CD14-positive monocyte (primary cell): ENCODE measurements around the gene CDK11B. TPM values are rescaled to one million over a fixed set of nuclear protein-coding genes. Genes with fewer than 3 reads are reported as not detected.

ENCODE experiments used
- DNase-seq, 3 donors: peaks; one replicate each; pipeline ENCODE4 v3.0.0-alpha.2; 2011 to 2022
- H2AFZ ChIP-seq: 2 replicates; pipeline ENCODE4 v1.6.0; 2012; ENCODE audit warnings: mild to moderate bottlenecking, low read depth, low read length, inconsistent platforms; ENCODE audit not compliant: insufficient read depth, poor library complexity, severe bottlenecking
- H3K27ac ChIP-seq, 2 donors: 1 replicate in 1 of 2; 2 replicates in 1 of 2; pipeline ENCODE4 v1.5.1; 2012 to 2013; ENCODE audit warnings: low read length in 2 of 2, control low read depth in 1 of 2, inconsistent platforms in 1 of 2, low read depth in 1 of 2, mild to moderate bottlenecking in 1 of 2
- H3K27me3 ChIP-seq, 2 donors: one replicate each; pipeline versions ENCODE4 v1.6.0 to v1.6.1; 2011 to 2013; ENCODE audit warnings: low read length in 2 of 2; ENCODE audit not compliant: control insufficient read depth in 2 of 2, insufficient read depth in 2 of 2
- H3K36me3 ChIP-seq, 2 donors: replicated peaks in 1 of 2; 1 replicate in 1 of 2; 2 replicates in 1 of 2; pipeline versions ENCODE4 v1.5.1 to v1.6.1; 2012 to 2013; ENCODE audit warnings: low read length in 2 of 2, control low read depth in 1 of 2, inconsistent platforms in 1 of 2, mild to moderate bottlenecking in 1 of 2; ENCODE audit not compliant: insufficient read depth in 2 of 2, control insufficient read depth in 1 of 2
- H3K4me1 ChIP-seq, 2 donors: 1 replicate in 1 of 2; 2 replicates in 1 of 2; pipeline versions ENCODE4 v1.5.1 to v1.6.1; 2012 to 2013; ENCODE audit warnings: low read length in 2 of 2, control low read depth in 1 of 2, inconsistent platforms in 1 of 2, mild to moderate bottlenecking in 1 of 2, moderate library complexity in 1 of 2; ENCODE audit not compliant: insufficient read depth in 2 of 2, control insufficient read depth in 1 of 2
- H3K4me2 ChIP-seq: replicated peaks from 2 replicates; pipeline ENCODE3; 2012; ENCODE audit warnings: low read length, moderate library complexity, mild to moderate bottlenecking; ENCODE audit not compliant: poor library complexity, severe bottlenecking; ENCODE audit errors: extremely low read depth
- H3K4me3 ChIP-seq, 3 experiments: fragments of 200-600 bp in 1 of 3; sonication (generic) in 1 of 3; replicated peaks in 1 of 3; 1 replicate in 2 of 3; 2 replicates in 1 of 3; pipeline ENCODE4 v1.5.1; 2011 to 2013; ENCODE audit warnings: low read length in 3 of 3, mild to moderate bottlenecking in 3 of 3, control low read depth in 2 of 3, low read depth in 2 of 3, inconsistent platforms in 1 of 3, moderate library complexity in 1 of 3
- H3K79me2 ChIP-seq: 2 replicates; pipeline ENCODE4 v1.6.0; 2012; ENCODE audit warnings: mild to moderate bottlenecking, control low read depth, inconsistent platforms, low read length, moderate library complexity; ENCODE audit not compliant: insufficient read depth
- H3K9ac ChIP-seq: 2 replicates; pipeline ENCODE4 v1.6.0; 2017; ENCODE audit warnings: low read length, mild to moderate bottlenecking; ENCODE audit not compliant: insufficient read depth, poor library complexity, severe bottlenecking
- H3K9me3 ChIP-seq, 2 donors: replicated peaks in 1 of 2; 1 replicate in 1 of 2; 2 replicates in 1 of 2; pipeline versions ENCODE4 v1.5.1 to v1.6.1; 2012 to 2013; ENCODE audit warnings: low read length in 2 of 2, control low read depth in 1 of 2; ENCODE audit not compliant: control insufficient read depth in 1 of 2, insufficient read depth in 1 of 2
- H4K20me1 ChIP-seq: 2 replicates; pipeline ENCODE4 v1.6.0; 2012; ENCODE audit warnings: mild to moderate bottlenecking, low read length, control low read depth, moderate library complexity; ENCODE audit not compliant: insufficient read depth
- H3K27ac Mint-ChIP-seq, 7 donors: one replicate each; pipeline ENCODE4 v1.8.0; 2020; ENCODE audit warnings: mild to moderate bottlenecking in 7 of 7, mixed read lengths in 7 of 7, moderate library complexity in 6 of 7, inconsistent platforms in 2 of 7
- H3K27me3 Mint-ChIP-seq, 3 donors: one replicate each; pipeline ENCODE4 v1.8.0; 2021 to 2022; ENCODE audit warnings: low read depth in 3 of 3, mild to moderate bottlenecking in 3 of 3, mixed read lengths in 3 of 3, moderate library complexity in 3 of 3, inconsistent platforms in 1 of 3
- H3K36me3 Mint-ChIP-seq, 2 donors: one replicate each; pipeline ENCODE4 v1.8.0; 2020; ENCODE audit warnings: mixed read lengths in 2 of 2, inconsistent platforms in 1 of 2, mild to moderate bottlenecking in 1 of 2
- H3K4me1 Mint-ChIP-seq: one replicate; pipeline ENCODE4 v1.8.0; 2020; ENCODE audit warnings: mild to moderate bottlenecking, mixed read lengths
- H3K4me3 Mint-ChIP-seq, 2 donors: one replicate each; pipeline ENCODE4 v1.8.0; 2020; ENCODE audit warnings: mild to moderate bottlenecking in 2 of 2, mixed read lengths in 2 of 2, moderate library complexity in 1 of 2
- H3K9me3 Mint-ChIP-seq, 7 donors: one replicate each; pipeline ENCODE4 v1.8.0; 2020 to 2022; ENCODE audit warnings: mixed read lengths in 7 of 7, mild to moderate bottlenecking in 6 of 7, moderate library complexity in 6 of 7, inconsistent platforms in 2 of 7
- WGBS: methylation state at CpG from one replicate; pipeline ENCODE4 v1.1.5; 2013; ENCODE audit warnings: missing lambda C conversion rate; ENCODE audit not compliant: insufficient coverage; 5-methylcytosine and 5-hydroxymethylcytosine counted together
- intact Hi-C, 2 donors: fragments of 100-400 bp; cut with micrococcal nuclease; formaldehyde crosslinking; loops; one replicate each; pipeline versions ENCODE4 v1.15.0 to v1.15.1; 2023
- polyA plus RNA-seq, 3 donors: library from polyadenylated mRNA; depleted of rRNA in 1 of 3; unstranded in 2 of 3; stranded (reverse) in 1 of 3; fragments of 300-500 nt in 2 of 3; fragments of >200 nt in 1 of 3; fragmentation: Illumina TruSeq in 2 of 3; gene quantifications; 1 replicate in 2 of 3; 2 replicates in 1 of 3; pipeline ENCODE4 v1.2.3, GENCODE V29; 2012 to 2021
- TF ChIP-seq, protein P1 (sequence below): fragments of 200-600 bp; IDR thresholded peaks from one replicate; pipeline ENCODE4 v1.8.0; 2022; ENCODE audit warnings: antibody characterized with exemption, mild to moderate bottlenecking

CDK11B gene
- polyA plus RNA-seq, 3 donors, result 2.5 to 12.7 (median 6.6) TPM

DNA sequence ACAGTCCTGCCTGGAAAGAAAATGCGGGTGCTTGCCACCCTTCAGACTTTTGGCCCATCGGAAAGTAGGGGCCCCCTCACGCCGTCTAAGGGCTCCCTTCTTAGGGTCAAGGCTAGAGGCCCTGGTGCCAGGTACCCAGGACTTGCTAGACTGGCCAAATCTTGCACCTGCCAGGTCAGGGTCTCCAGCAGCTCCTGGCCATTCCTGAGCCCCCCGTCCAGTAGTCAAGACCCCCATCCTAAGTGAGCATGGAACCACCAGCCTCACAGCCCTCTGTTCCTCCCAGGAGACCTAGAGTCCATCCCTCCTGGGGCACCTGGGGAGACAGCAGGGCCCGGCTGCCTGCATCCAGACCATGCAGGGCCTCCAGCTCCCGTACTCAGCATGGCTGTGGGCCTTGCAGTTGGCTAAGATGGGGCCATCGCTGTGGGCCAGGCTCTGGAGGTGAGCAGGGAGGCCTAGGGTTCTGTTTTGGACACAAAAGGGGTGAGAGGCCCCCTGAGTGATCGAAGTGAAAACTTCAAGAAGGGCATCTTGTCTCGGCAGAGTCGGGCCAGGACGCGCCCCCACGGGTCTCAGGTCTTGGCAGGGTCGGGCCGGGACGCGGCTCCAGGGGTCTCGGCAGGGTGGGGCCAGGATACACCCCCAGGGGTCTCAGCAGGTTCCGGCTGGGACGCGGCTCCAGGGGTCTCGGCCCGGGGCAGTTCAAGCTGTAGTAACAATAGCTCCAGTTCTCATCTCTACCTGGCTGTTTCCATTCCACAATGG lies 64.8 kb downstream of the CDK11B start:
- H3K4me3 ChIP-seq, result no peak overlapping the region
- H3K4me3 Mint-ChIP-seq, result peak overlapping the region in 1 of 2 donors; percentile 24
- DNase-seq, result no peak
- H2AFZ ChIP-seq, result no peak overlapping the region
- no peaks in the 10 kb centered on the region for H3K9me3 ChIP-seq
- WGBS, result 91% methylated on average over 24 of the region's 24 CpGs
- H4K20me1 ChIP-seq, result no peaks in the 10 kb centered on the region
- TF ChIP-seq, protein P1, sequence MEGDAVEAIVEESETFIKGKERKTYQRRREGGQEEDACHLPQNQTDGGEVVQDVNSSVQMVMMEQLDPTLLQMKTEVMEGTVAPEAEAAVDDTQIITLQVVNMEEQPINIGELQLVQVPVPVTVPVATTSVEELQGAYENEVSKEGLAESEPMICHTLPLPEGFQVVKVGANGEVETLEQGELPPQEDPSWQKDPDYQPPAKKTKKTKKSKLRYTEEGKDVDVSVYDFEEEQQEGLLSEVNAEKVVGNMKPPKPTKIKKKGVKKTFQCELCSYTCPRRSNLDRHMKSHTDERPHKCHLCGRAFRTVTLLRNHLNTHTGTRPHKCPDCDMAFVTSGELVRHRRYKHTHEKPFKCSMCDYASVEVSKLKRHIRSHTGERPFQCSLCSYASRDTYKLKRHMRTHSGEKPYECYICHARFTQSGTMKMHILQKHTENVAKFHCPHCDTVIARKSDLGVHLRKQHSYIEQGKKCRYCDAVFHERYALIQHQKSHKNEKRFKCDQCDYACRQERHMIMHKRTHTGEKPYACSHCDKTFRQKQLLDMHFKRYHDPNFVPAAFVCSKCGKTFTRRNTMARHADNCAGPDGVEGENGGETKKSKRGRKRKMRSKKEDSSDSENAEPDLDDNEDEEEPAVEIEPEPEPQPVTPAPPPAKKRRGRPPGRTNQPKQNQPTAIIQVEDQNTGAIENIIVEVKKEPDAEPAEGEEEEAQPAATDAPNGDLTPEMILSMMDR, result no peak
- H3K4me2 ChIP-seq, result no peak overlapping the region
- H3K27ac Mint-ChIP-seq, result peak overlapping the region in 1 of 7 donors; percentile 51
- peaks cover 0 to 1% (median 0%) of the 10 kb centered on the region in 7 donors for H3K9me3 Mint-ChIP-seq
- peaks cover 8 to 11% (median 10%) of the 10 kb centered on the region in 3 donors for H3K27me3 Mint-ChIP-seq
- H3K36me3 ChIP-seq, result no peaks in the 10 kb centered on the region
- no peak overlapping the region for H3K27ac ChIP-seq
- peaks cover 10% of the 10 kb centered on the region for H3K4me1 Mint-ChIP-seq
- no peak overlapping the region for H3K9ac ChIP-seq
- H3K79me2 ChIP-seq, result no peaks in the 10 kb centered on the region
- intact Hi-C loops, result no loop called here
- H3K36me3 Mint-ChIP-seq, result no peaks in the 10 kb centered on the region
- H3K27me3 ChIP-seq, result peaks cover 0 to 21% of the 10 kb centered on the region in 2 donors
- peaks cover 8 to 16% of the 10 kb centered on the region in 2 donors for H3K4me1 ChIP-seq

DNA sequence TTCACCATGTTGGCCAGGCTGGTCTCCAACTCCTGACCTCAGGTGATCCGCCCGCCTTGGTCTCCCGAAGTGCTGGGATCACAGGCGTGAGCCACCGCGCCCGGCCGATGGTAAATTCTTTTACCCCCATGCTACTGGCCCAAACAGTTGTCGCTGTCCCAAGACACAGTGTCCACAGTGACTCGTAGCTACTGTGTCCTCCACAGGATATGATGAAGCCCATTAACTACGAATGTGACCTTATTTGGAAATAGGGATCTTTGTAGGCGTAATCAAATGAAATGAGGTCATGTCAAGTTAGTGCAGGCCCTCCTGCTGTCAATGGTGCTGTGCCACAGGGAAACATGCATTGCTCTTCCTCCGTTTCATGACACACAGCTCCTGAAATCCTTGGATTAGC lies 67.4 kb downstream of the CDK11B start:
- Histone ChIP-seq H3K27ac (no peak overlapping the region), H3K9ac (no peak overlapping the region), H3K36me3 (no peaks in the 10 kb centered on the region), H3K27me3 (peaks cover 0 to 9% of the 10 kb centered on the region in 2 donors), H3K9me3 (no peaks in the 10 kb centered on the region), H4K20me1 (no peaks in the 10 kb centered on the region), H3K4me1 (no peaks in the 10 kb centered on the region), H2AFZ (no peak overlapping the region), H3K4me3 (no peak overlapping the region), H3K79me2 (no peaks in the 10 kb centered on the region), H3K4me2 (no peak overlapping the region)
- WGBS, result 83% methylated on average over 2 of the region's 13 CpGs
- H3K4me3 Mint-ChIP-seq, result no peak overlapping the region
- no peaks in the 10 kb centered on the region for H3K36me3 Mint-ChIP-seq
- no peak for DNase-seq
- TF ChIP-seq, protein P1, result no peak
- no peaks in the 10 kb centered on the region for H3K4me1 Mint-ChIP-seq
- intact Hi-C loops, result no loop called here
- no peaks in the 10 kb centered on the region for H3K9me3 Mint-ChIP-seq
- H3K27me3 Mint-ChIP-seq, result peaks cover 9 to 13% (median 11%) of the 10 kb centered on the region in 3 donors
- no peak overlapping the region for H3K27ac Mint-ChIP-seq

Other genes starting within 250 kb of the CDK11B start
- under 1 TPM in 1 of 3 donors, not detected in 2; 0.04 TPM for gene ANKRD65, start 237.7 kb downstream of the CDK11B start, polyA plus RNA-seq
- not detected for gene VWA1, start 223.3 kb downstream of the CDK11B start, polyA plus RNA-seq
- gene ATAD3C, start 209.3 kb downstream of the CDK11B start, polyA plus RNA-seq, result not detected
- gene ATAD3B, start 187.2 kb downstream of the CDK11B start, polyA plus RNA-seq, result 10 to 100 TPM in 1 of 3 donors, 1 to 10 TPM in 2; 2.3 to 23.3 (median 2.3) TPM
- gene ATAD3A, start 146.8 kb downstream of the CDK11B start, polyA plus RNA-seq, result 10 to 100 TPM in 1 of 3 donors, 1 to 10 TPM in 2; 4.1 to 14.0 (median 6.4) TPM
- gene TMEM240, start 118.4 kb downstream of the CDK11B start, polyA plus RNA-seq, result not detected
- gene SSU72, start 84.1 kb downstream of the CDK11B start, polyA plus RNA-seq, result 100 to 1,000 TPM in 2 of 3 donors, 10 to 100 TPM in 1; 88.1 to 168 (median 138) TPM
- gene FNDC10, start 58.9 kb downstream of the CDK11B start, polyA plus RNA-seq, result 1 to 10 TPM in 2 of 3 donors, under 1 TPM in 1; 0.46 to 3.4 (median 1.5) TPM
- gene MIB2, start 43.5 kb downstream of the CDK11B start, polyA plus RNA-seq, result 10 to 100 TPM in 1 of 3 donors, 1 to 10 TPM in 2; 5.4 to 65.7 (median 5.6) TPM
- 1 to 10 TPM in 1 of 3 donors, under 1 TPM in 2; 0.21 to 1.5 (median 0.24) TPM for gene MMP23B, start 26.8 kb downstream of the CDK11B start, polyA plus RNA-seq
- gene SLC35E2B, start 33.8 kb upstream of the CDK11B start, polyA plus RNA-seq, result 10 to 100 TPM; 12.2 to 29.2 (median 17.7) TPM
- 10 to 100 TPM in 2 of 3 donors, 1 to 10 TPM in 1; 4.4 to 80.1 (median 13.3) TPM for gene CDK11A, start 65.4 kb upstream of the CDK11B start, polyA plus RNA-seq
- 100 to 1,000 TPM; 175 to 425 (median 235) TPM for gene NADK, start 119.5 kb upstream of the CDK11B start, polyA plus RNA-seq
- 100 to 1,000 TPM in 2 of 3 donors, 10 to 100 TPM in 1; 41.9 to 357 (median 111) TPM for gene GNB1, start 232.1 kb upstream of the CDK11B start, polyA plus RNA-seq